HEK293 (cell line): ENCODE results near the gene CELSR1.

Source experiments
- CTCF ChIA-PET: fragments of 350-600 bp; formaldehyde crosslinking; extraction: SDS; loops from one replicate; lab custom pipeline; 2021; ENCODE audit warnings: antibody characterized with exemption; lab: Yijun Ruan, JAX
- POLR2A ChIA-PET: fragments of 300-600 bp; formaldehyde crosslinking; extraction: SDS; loops from one replicate; lab custom pipeline; 2020; ENCODE audit warnings: antibody characterized with exemption, inconsistent platforms; lab: Yijun Ruan, JAX
- H3K27ac ChIP-seq: fragments of 200-500 bp; sonication (Bioruptor generic); 2 replicates; pipeline ENCODE4 v1.5.1; 2014; ENCODE audit warnings: low read depth, low read length, control low read depth, inconsistent platforms; ENCODE audit errors: extremely low read depth
- H3K36me3 ChIP-seq, 2 experiments: fragments of 200-500 bp in 1 of 2; sonication (Bioruptor generic) in 1 of 2; 1 replicate in 1 of 2; 2 replicates in 1 of 2; pipeline ENCODE4 v1.5.1; 2014 to 2017; ENCODE audit warnings: inconsistent platforms in 2 of 2, low read length in 2 of 2; ENCODE audit not compliant: control insufficient read depth in 2 of 2, insufficient read depth in 1 of 2
- H3K4me1 ChIP-seq: fragments of 200-500 bp; sonication (Bioruptor generic); 2 replicates; pipeline ENCODE4 v1.5.1; 2014; ENCODE audit warnings: mild to moderate bottlenecking, low read length, inconsistent platforms; ENCODE audit not compliant: control insufficient read depth, insufficient read depth
- H3K4me3 ChIP-seq: 2 replicates; pipeline ENCODE4 v1.5.1; 2011; ENCODE audit warnings: low read depth, mild to moderate bottlenecking, control low read depth, low read length, moderate library complexity
- H3K9me3 ChIP-seq: fragments of 200-500 bp; sonication (Bioruptor generic); 2 replicates; pipeline ENCODE4 v1.5.1; 2014; ENCODE audit warnings: low read depth, low read length, inconsistent platforms; ENCODE audit not compliant: control insufficient read depth, insufficient read depth
- ATF2 ChIP-seq: fragments of 450-650 bp; formaldehyde crosslinking; IDR thresholded peaks from 2 replicates; pipeline ENCODE4 v1.5.1; 2016; ENCODE audit warnings: missing biosample characterization, missing genetic modification characterization, low read depth
- BCL11A ChIP-seq: fragments of 450-650 bp; formaldehyde crosslinking; IDR thresholded peaks from 2 replicates; pipeline ENCODE4 v1.5.1; 2016; ENCODE audit warnings: low read depth, missing biosample characterization, missing genetic modification characterization
- BCL11B ChIP-seq: fragments of 450-650 bp; formaldehyde crosslinking; IDR thresholded peaks from 2 replicates; pipeline ENCODE4 v1.5.1; 2016; ENCODE audit warnings: low read depth, missing biosample characterization, missing genetic modification characterization
- GFI1B ChIP-seq: fragments of 450-650 bp; formaldehyde crosslinking; IDR thresholded peaks from 2 replicates; pipeline ENCODE4 v1.5.1; 2016; ENCODE audit warnings: missing biosample characterization, missing genetic modification characterization
- OSR2 ChIP-seq: fragments of 450-650 bp; formaldehyde crosslinking; IDR thresholded peaks from 2 replicates; pipeline ENCODE4 v1.5.1; 2016; ENCODE audit warnings: missing biosample characterization, missing genetic modification characterization
- PRDM6 ChIP-seq: fragments of 450-650 bp; formaldehyde crosslinking; IDR thresholded peaks from 2 replicates; pipeline ENCODE4 v1.5.1; 2017; ENCODE audit warnings: missing biosample characterization, missing genetic modification characterization
- SALL2 ChIP-seq: fragments of 450-650 bp; formaldehyde crosslinking; IDR thresholded peaks from 2 replicates; pipeline ENCODE4 v1.5.0; 2017; ENCODE audit warnings: missing biosample characterization, mild to moderate bottlenecking, missing genetic modification characterization, borderline replicate concordance
- SP2 ChIP-seq: fragments of 450-650 bp; formaldehyde crosslinking; IDR thresholded peaks from 2 replicates; pipeline ENCODE4 v1.5.1; 2016; ENCODE audit warnings: missing biosample characterization, missing genetic modification characterization
- TCF7L2 ChIP-seq: IDR thresholded peaks from 2 replicates; pipeline ENCODE4 v1.6.1; 2011; ENCODE audit warnings: low read depth, mild to moderate bottlenecking, inconsistent platforms, low read length, moderate library complexity, borderline replicate concordance
- ZBTB6 ChIP-seq: fragments of 450-650 bp; formaldehyde crosslinking; IDR thresholded peaks from 2 replicates; pipeline ENCODE4 v1.5.1; 2017; ENCODE audit warnings: missing biosample characterization, missing genetic modification characterization
- ZBTB7A ChIP-seq: fragments of 450-650 bp; formaldehyde crosslinking; IDR thresholded peaks from 2 replicates; pipeline ENCODE4 v1.5.1; 2016; ENCODE audit warnings: low read depth, missing biosample characterization, missing genetic modification characterization
- ZIC2 ChIP-seq: fragments of 450-650 bp; formaldehyde crosslinking; IDR thresholded peaks from 2 replicates; pipeline ENCODE4 v1.5.1; 2016; ENCODE audit warnings: missing biosample characterization, missing genetic modification characterization
- ZNF16 ChIP-seq: fragments of 450-650 bp; formaldehyde crosslinking; IDR thresholded peaks from 2 replicates; pipeline ENCODE4 v1.5.1; 2016; ENCODE audit warnings: low read depth, missing biosample characterization, missing genetic modification characterization
- ZNF169 ChIP-seq: fragments of 450-650 bp; formaldehyde crosslinking; IDR thresholded peaks from 2 replicates; pipeline ENCODE4 v1.5.1; 2016; ENCODE audit warnings: missing biosample characterization, missing genetic modification characterization
- ZNF280D ChIP-seq: fragments of 450-650 bp; formaldehyde crosslinking; IDR thresholded peaks from 2 replicates; pipeline ENCODE4 v1.5.1; 2016; ENCODE audit warnings: missing biosample characterization, missing genetic modification characterization
- ZNF341 ChIP-seq: fragments of 450-650 bp; formaldehyde crosslinking; IDR thresholded peaks from 2 replicates; pipeline ENCODE4; 2016; ENCODE audit warnings: low read depth, missing biosample characterization, missing genetic modification characterization
- ZNF398 ChIP-seq: fragments of 450-650 bp; formaldehyde crosslinking; IDR thresholded peaks from 2 replicates; pipeline ENCODE4 v1.5.1; 2017; ENCODE audit warnings: missing biosample characterization, missing genetic modification characterization
- ZNF521 ChIP-seq: fragments of 450-650 bp; formaldehyde crosslinking; IDR thresholded peaks from 2 replicates; pipeline ENCODE4 v1.5.1; 2017; ENCODE audit warnings: missing biosample characterization, mild to moderate bottlenecking, missing genetic modification characterization
- ZNF621 ChIP-seq: fragments of 450-650 bp; formaldehyde crosslinking; IDR thresholded peaks from 2 replicates; pipeline ENCODE4 v1.5.1; 2017; ENCODE audit warnings: missing biosample characterization, missing genetic modification characterization
- ZNF837 ChIP-seq: fragments of 450-650 bp; formaldehyde crosslinking; IDR thresholded peaks from 2 replicates; pipeline ENCODE4 v1.5.1; 2016; ENCODE audit warnings: missing biosample characterization, missing genetic modification characterization
- ZXDB ChIP-seq: fragments of 450-650 bp; formaldehyde crosslinking; IDR thresholded peaks from 2 replicates; pipeline ENCODE4 v1.5.1; 2016; ENCODE audit warnings: missing biosample characterization, missing genetic modification characterization

The CELSR1 gene

GRCh38 chr22:46522797-46523196 lies 14.6 kb downstream of the CELSR1 start:
- TF ChIP-seq OSR2 (tag by site-specific recombination), result peak; percentile 50; the same call in 1 of the 2 replicates
- TF ChIP-seq TCF7L2, result peak; percentile 88; the same call in 1 of the 2 replicates
- TF ChIP-seq ZXDB (tag by site-specific recombination), result 0 out of 2 replicates have a peak, but pooled peaks have one; percentile 15
- TF ChIP-seq ZNF341 (tag by site-specific recombination), result peak; percentile 41
- TF ChIP-seq PRDM6, result peak; percentile 78
- TF ChIP-seq BCL11A (tag by site-specific recombination), result no peak
- peak; percentile 88 for TF ChIP-seq ZIC2
- no peak for TF ChIP-seq ZNF280D (tag by site-specific recombination)
- H3K9me3 ChIP-seq, result no peaks in the 10 kb centered on the region
- ChIA-PET POLR2A (no interaction called here), CTCF (interaction anchor here (0.7 kb wide), 1 partner anchor 304 kb away, joined by 3 read pairs; no protein-coding TSS in a partner anchor)
- H3K4me1 ChIP-seq, result peaks cover 3% of the 10 kb centered on the region; the same call in 1 of the 2 replicates
- H3K4me3 ChIP-seq, result no peak overlapping the region
- H3K27ac ChIP-seq, result no peak overlapping the region
- H3K36me3 ChIP-seq, result peaks cover 0 to 5% of the 10 kb centered on the region in 2 experiments; a peak in 2 of 3 replicates

- ChIA-PET POLR2A (no interaction called here), CTCF (interaction anchor here (0.7 kb wide), 1 partner anchor 103 kb away, joined by 3 read pairs; no protein-coding TSS in a partner anchor)
- Histone ChIP-seq H3K4me1 (peaks cover 3% of the 10 kb centered on the region; the same call in 1 of the 2 replicates), H3K27ac (no peak overlapping the region), H3K4me3 (no peak overlapping the region), H3K36me3 (peaks cover 0 to 5% of the 10 kb centered on the region in 2 experiments; a peak in 2 of 3 replicates), H3K9me3 (no peaks in the 10 kb centered on the region)
- TF ChIP-seq ZNF169 (tag by site-specific recombination), result no peak
- TF ChIP-seq SP2 (tag by site-specific recombination), result no peak
- no peak for TF ChIP-seq ZNF837 (tag by site-specific recombination)
- TF ChIP-seq ZBTB6 (tag by site-specific recombination), result no peak
- no peak for TF ChIP-seq ATF2 (tag by site-specific recombination)
- no peak for TF ChIP-seq ZNF16
- TF ChIP-seq ZNF621 (tag by site-specific recombination), result no peak
- no peak for TF ChIP-seq ZNF398 (tag by site-specific recombination)
- TF ChIP-seq GFI1B, result no peak
- no peak for TF ChIP-seq BCL11B (tag by site-specific recombination)
- TF ChIP-seq ZNF521, result no peak
- no peak for TF ChIP-seq ZBTB7A (tag by site-specific recombination)
- no peak for TF ChIP-seq SALL2
Measured at GRCh38 chr22:46521994-46522393, 15.4 kb downstream of the CELSR1 start.
